Activated naive CD4-positive, alpha-beta T cell treated with anti-CD3 and anti-CD28 coated beads, Interleukin-2, amount 50 U/mL, for 72 hours (primary cell): Measurements from ENCODE around the gene LRRC3. TPM values are rescaled to one million over a fixed set of nuclear protein-coding genes. Genes with fewer than 3 reads are reported as not detected.
A peak's percentile ranks its signal among the peaks of the same experiment; 100 is the strongest.

Source experiments
- ATAC-seq, 2 donors: fragments of 150-1000 bp; cut with Tn5 transposase; 2 replicates each; pipeline ENCODE4 v1.10.0; 2021; ENCODE audit warnings: mild to moderate bottlenecking in 2 of 2, moderate library complexity in 2 of 2
- DNase-seq, 2 donors: peaks; one replicate each; pipeline ENCODE4 v3.0.0; 2021 to 2022; ENCODE audit warnings: low spot score in 2 of 2
- H3K27ac Mint-ChIP-seq, 2 donors: one replicate each; pipeline ENCODE4 v1.8.0; 2022; ENCODE audit warnings: mild to moderate bottlenecking in 2 of 2, mixed read lengths in 2 of 2
- H3K36me3 Mint-ChIP-seq, 2 donors: one replicate each; pipeline ENCODE4 v1.8.0; 2022; ENCODE audit warnings: mixed read lengths in 2 of 2
- H3K9me3 Mint-ChIP-seq, 2 donors: one replicate each; pipeline ENCODE4 v1.8.0; 2022; ENCODE audit warnings: mixed read lengths in 2 of 2
- total RNA-seq, 2 donors: library from RNA; stranded (reverse); gene quantifications; one replicate each; pipeline ENCODE4 v1.2.3, GENCODE V29; 2022

The LRRC3 gene
- total RNA-seq, 2 donors from 2014 or later: 4.8 to 5.6 TPM

GRCh38 chr21:44420416-44421205 lies 34.7 kb upstream of the LRRC3 start:
- peak in 1 of 2 donors; percentile 41 for DNase-seq
- H3K9me3 Mint-ChIP-seq: peaks cover 7 to 9% of the 10 kb centered on the region in 2 donors
- H3K36me3 Mint-ChIP-seq: peaks cover 0 to 7% of the 10 kb centered on the region in 2 donors
- peak overlapping the region in 1 of 2 donors; percentile 42 for H3K27ac Mint-ChIP-seq
- ATAC-seq: no peak

GRCh38 chr21:44421901-44422840 lies 33.1 kb upstream of the LRRC3 start:
- H3K36me3 Mint-ChIP-seq: peaks cover 0 to 7% of the 10 kb centered on the region in 2 donors
- H3K27ac Mint-ChIP-seq: no peak overlapping the region
- peaks cover 7 to 9% of the 10 kb centered on the region in 2 donors for H3K9me3 Mint-ChIP-seq
- ATAC-seq: no peak
- DNase-seq: peak in 1 of 2 donors; percentile 48

- peak in 1 of 2 donors; percentile 44 for DNase-seq
- peaks cover 7 to 9% of the 10 kb centered on the region in 2 donors for H3K9me3 Mint-ChIP-seq
- H3K27ac Mint-ChIP-seq: no peak overlapping the region
- peaks cover 0 to 7% of the 10 kb centered on the region in 2 donors for H3K36me3 Mint-ChIP-seq
- ATAC-seq: no peak
Observed at GRCh38 chr21:44423312-44423821, 31.9 kb upstream of the LRRC3 start.

- H3K9me3 Mint-ChIP-seq: peaks cover 9 to 11% of the 10 kb centered on the region in 2 donors
- ATAC-seq (no peak), DNase-seq (no peak)
- H3K27ac Mint-ChIP-seq: no peak overlapping the region
- H3K36me3 Mint-ChIP-seq: peaks cover 0 to 7% of the 10 kb centered on the region in 2 donors
Observed at GRCh38 chr21:44423941-44424607, 31.2 kb upstream of the LRRC3 start.

GRCh38 chr21:44424608-44425306 lies 30.6 kb upstream of the LRRC3 start:
- peaks cover 5 to 6% of the 10 kb centered on the region in 2 donors for H3K9me3 Mint-ChIP-seq
- no peak for ATAC-seq
- DNase-seq: peak in 1 of 2 donors; percentile 43
- H3K36me3 Mint-ChIP-seq: peaks cover 0 to 2% of the 10 kb centered on the region in 2 donors
- no peak overlapping the region for H3K27ac Mint-ChIP-seq

- peaks cover 0 to 6% of the 10 kb centered on the region in 2 donors for H3K36me3 Mint-ChIP-seq
- no peak overlapping the region for H3K27ac Mint-ChIP-seq
- peak in 1 of 2 donors; percentile 50 for ATAC-seq
- H3K9me3 Mint-ChIP-seq: peaks cover 4 to 8% of the 10 kb centered on the region in 2 donors
- DNase-seq: peak in 1 of 2 donors; percentile 44
Observed at GRCh38 chr21:44425307-44425894, 29.9 kb upstream of the LRRC3 start.

GRCh38 chr21:44425895-44426662 lies 29.2 kb upstream of the LRRC3 start:
- peaks cover 2 to 11% of the 10 kb centered on the region in 2 donors for H3K36me3 Mint-ChIP-seq
- ATAC-seq (no peak), DNase-seq (peak in 1 of 2 donors; percentile 42)
- H3K27ac Mint-ChIP-seq: no peak overlapping the region
- H3K9me3 Mint-ChIP-seq: peaks cover 4 to 12% of the 10 kb centered on the region in 2 donors

- H3K36me3 Mint-ChIP-seq: peaks cover 8 to 13% of the 10 kb centered on the region in 2 donors
- peaks cover 5 to 13% of the 10 kb centered on the region in 2 donors for H3K9me3 Mint-ChIP-seq
- ATAC-seq (no peak), DNase-seq (peak in 1 of 2 donors; percentile 40)
- H3K27ac Mint-ChIP-seq: no peak overlapping the region
Observed at GRCh38 chr21:44426663-44427191, 28.6 kb upstream of the LRRC3 start.

- ATAC-seq: peak; percentile 19 to 34
- Mint-ChIP-seq H3K27ac (no peak overlapping the region), H3K9me3 (peaks cover 7 to 13% of the 10 kb centered on the region in 2 donors), H3K36me3 (peaks cover 13% of the 10 kb centered on the region in 2 donors)
- DNase-seq: peak in 1 of 2 donors; percentile 47
Observed at GRCh38 chr21:44427241-44428120, 27.8 kb upstream of the LRRC3 start.

GRCh38 chr21:44428281-44428960 lies 26.9 kb upstream of the LRRC3 start:
- ATAC-seq: peak; percentile 63 to 71
- Mint-ChIP-seq H3K27ac (no peak overlapping the region), H3K36me3 (peaks cover 13% of the 10 kb centered on the region in 2 donors), H3K9me3 (peaks cover 7 to 13% of the 10 kb centered on the region in 2 donors)
- peak; percentile 59 to 69 for DNase-seq

GRCh38 chr21:44429894-44430293 lies 25.4 kb upstream of the LRRC3 start:
- ATAC-seq (no peak), DNase-seq (no peak)
- Mint-ChIP-seq H3K36me3 (peaks cover 13% of the 10 kb centered on the region in 2 donors), H3K9me3 (peaks cover 7 to 13% of the 10 kb centered on the region in 2 donors), H3K27ac (no peak overlapping the region)

- H3K36me3 Mint-ChIP-seq: peaks cover 13% of the 10 kb centered on the region in 2 donors
- ATAC-seq: no peak
- no peak overlapping the region for H3K27ac Mint-ChIP-seq
- no peak for DNase-seq
- H3K9me3 Mint-ChIP-seq: peaks cover 7 to 13% of the 10 kb centered on the region in 2 donors
Observed at GRCh38 chr21:44431300-44431699, 24.0 kb upstream of the LRRC3 start.
